Neural progenitor cell (in vitro differentiated cells): Measurements from ENCODE around the gene TLR5. TPM values are rescaled to one million over a fixed set of nuclear protein-coding genes. Genes with fewer than 3 reads are reported as not detected.

Experiments used
- DNase-seq: peaks from one replicate; pipeline ENCODE4 v3.0.0-alpha.2; 2016; ENCODE audit warnings: low spot score
- H2AFZ ChIP-seq: fragments of 200-600 bp; sonication (generic); replicated peaks from 2 replicates; pipeline ENCODE4 v1.6.1; 2016; ENCODE audit warnings: antibody characterized with exemption
- H3F3A ChIP-seq: fragments of 200-600 bp; sonication (generic); 2 replicates; pipeline ENCODE4 v1.6.1; 2016; ENCODE audit warnings: antibody characterized with exemption, low read depth
- H3K27ac ChIP-seq: fragments of 200-600 bp; sonication (generic); 2 replicates; pipeline ENCODE4 v1.5.1; 2016; ENCODE audit warnings: mild to moderate bottlenecking
- H3K27me3 ChIP-seq: fragments of 200-600 bp; sonication (generic); 2 replicates; pipeline ENCODE4 v1.6.1; 2016; ENCODE audit warnings: mild to moderate bottlenecking, moderate library complexity
- H3K36me3 ChIP-seq: fragments of 200-600 bp; sonication (generic); 2 replicates; pipeline ENCODE4 v1.5.1; 2016
- H3K4me1 ChIP-seq: fragments of 200-600 bp; sonication (generic); 2 replicates; pipeline ENCODE4 v1.6.1; 2016; ENCODE audit warnings: mixed run types
- H3K4me2 ChIP-seq: fragments of 200-600 bp; sonication (generic); 2 replicates; pipeline ENCODE4 v1.6.1; 2016
- H3K4me3 ChIP-seq: fragments of 200-600 bp; sonication (generic); 2 replicates; pipeline ENCODE4 v1.5.1; 2016
- H3K79me2 ChIP-seq: fragments of 200-600 bp; sonication (generic); 2 replicates; pipeline ENCODE4 v1.6.1; 2016; ENCODE audit warnings: low read depth
- H3K9ac ChIP-seq: fragments of 200-600 bp; sonication (generic); 2 replicates; pipeline ENCODE4 v1.6.1; 2016
- H3K9me3 ChIP-seq: fragments of 200-600 bp; sonication (generic); 2 replicates; pipeline ENCODE4 v1.5.1; 2016; ENCODE audit warnings: low read depth
- H4K20me1 ChIP-seq: fragments of 200-600 bp; sonication (generic); 2 replicates; pipeline ENCODE4 v1.6.1; 2016; ENCODE audit warnings: low read depth
- H3K27ac Mint-ChIP-seq: 3 replicates; pipeline ENCODE4 v1.8.0; 2021; ENCODE audit warnings: mixed read lengths
- H3K27me3 Mint-ChIP-seq: 2 replicates; pipeline ENCODE4 v1.8.0; 2022; ENCODE audit warnings: low read depth, mild to moderate bottlenecking, inconsistent platforms, moderate library complexity, mixed read lengths; ENCODE audit not compliant: insufficient read depth
- H3K36me3 Mint-ChIP-seq: 3 replicates; pipeline ENCODE4 v1.8.0; 2021; ENCODE audit warnings: mixed read lengths
- H3K4me1 Mint-ChIP-seq: 3 replicates; pipeline ENCODE4 v1.8.0; 2021; ENCODE audit warnings: mixed read lengths
- H3K4me3 Mint-ChIP-seq: 3 replicates; pipeline ENCODE4 v1.8.0; 2021; ENCODE audit warnings: mild to moderate bottlenecking, moderate library complexity, mixed read lengths
- H3K9me3 Mint-ChIP-seq: 3 replicates; pipeline ENCODE4 v1.8.0; 2020; ENCODE audit warnings: mixed read lengths
- CTCF ChIP-seq: fragments of 200-600 bp; sonication (generic); IDR thresholded peaks from 2 replicates; pipeline ENCODE4 v1.5.1; 2017; ENCODE audit warnings: antibody characterized with exemption, mild to moderate bottlenecking
- EZH2 ChIP-seq: fragments of 200-600 bp; sonication (generic); IDR thresholded peaks from 2 replicates; pipeline ENCODE4 v1.6.1; 2017; ENCODE audit warnings: antibody characterized with exemption, mild to moderate bottlenecking, moderate library complexity
- EZH2phosphoT487 ChIP-seq: fragments of 200-600 bp; sonication (generic); IDR thresholded peaks from 2 replicates; pipeline ENCODE4 v1.6.1; 2017; ENCODE audit warnings: antibody characterized with exemption
- total RNA-seq: library from RNA; depleted of rRNA; stranded (reverse); fragments of >200 nt; gene quantifications from 2 replicates; pipeline ENCODE4 v1.2.3, GENCODE V29; 2015; ENCODE audit warnings: low replicate concordance

Gene TLR5
- total RNA-seq, 1 donor from 2014 or later = 0.30 TPM

- Histone ChIP-seq H3K4me3 (no peak overlapping the region), H3F3A (peaks cover 20% of the 10 kb centered on the region), H3K4me2 (no peak overlapping the region), H3K9ac (no peak overlapping the region), H3K79me2 (no peaks in the 10 kb centered on the region), H3K36me3 (no peaks in the 10 kb centered on the region), H4K20me1 (no peaks in the 10 kb centered on the region), H3K27ac (no peak overlapping the region), H3K9me3 (no peaks in the 10 kb centered on the region), H3K4me1 (peaks cover 3% of the 10 kb centered on the region), H3K27me3 (peaks cover 18% of the 10 kb centered on the region), H2AFZ (no peak overlapping the region)
- TF ChIP-seq CTCF (no peak), EZH2 (no peak), EZH2phosphoT487 (no peak)
- Mint-ChIP-seq H3K4me3 (no peak overlapping the region), H3K27ac (no peak overlapping the region), H3K4me1 (peaks cover 9% of the 10 kb centered on the region), H3K36me3 (no peaks in the 10 kb centered on the region), H3K27me3 (peaks cover 7% of the 10 kb centered on the region), H3K9me3 (peaks cover 11% of the 10 kb centered on the region)
- DNase-seq = no peak
Observed at GRCh38 chr1:223146745-223147144, 3.7 kb upstream of the TLR5 start.

- Histone ChIP-seq H3K4me3 (no peak overlapping the region), H3K9me3 (no peaks in the 10 kb centered on the region), H3K79me2 (no peaks in the 10 kb centered on the region), H3K36me3 (no peaks in the 10 kb centered on the region), H3K27me3 (peaks cover 18% of the 10 kb centered on the region), H3K27ac (no peak overlapping the region), H2AFZ (no peak overlapping the region), H3K9ac (no peak overlapping the region), H4K20me1 (no peaks in the 10 kb centered on the region), H3F3A (peaks cover 20% of the 10 kb centered on the region), H3K4me2 (no peak overlapping the region), H3K4me1 (peaks cover 3% of the 10 kb centered on the region)
- peaks cover 11% of the 10 kb centered on the region for H3K9me3 Mint-ChIP-seq
- peaks cover 9% of the 10 kb centered on the region for H3K4me1 Mint-ChIP-seq
- H3K4me3 Mint-ChIP-seq = no peak overlapping the region
- DNase-seq = no peak
- peaks cover 5% of the 10 kb centered on the region for H3K27me3 Mint-ChIP-seq
- H3K27ac Mint-ChIP-seq = no peak overlapping the region
- no peaks in the 10 kb centered on the region for H3K36me3 Mint-ChIP-seq
- TF ChIP-seq CTCF = no peak
- TF ChIP-seq EZH2phosphoT487 = no peak
- TF ChIP-seq EZH2 = no peak
Observed at GRCh38 chr1:223144914-223145313, 1.9 kb upstream of the TLR5 start.

GRCh38 chr1:223144431-223144830, 1.4 kb upstream of the TLR5 start:
- peaks cover 18% of the 10 kb centered on the region for H3K27me3 ChIP-seq
- H3F3A ChIP-seq = peaks cover 20% of the 10 kb centered on the region
- Mint-ChIP-seq H3K27me3 (peaks cover 5% of the 10 kb centered on the region), H3K9me3 (peaks cover 11% of the 10 kb centered on the region), H3K27ac (no peak overlapping the region), H3K36me3 (no peaks in the 10 kb centered on the region), H3K4me3 (peak overlapping the region; percentile 10), H3K4me1 (peaks cover 9% of the 10 kb centered on the region)
- peaks cover 3% of the 10 kb centered on the region for H3K4me1 ChIP-seq
- no peak overlapping the region for H3K9ac ChIP-seq
- no peaks in the 10 kb centered on the region for H3K9me3 ChIP-seq
- H3K4me3 ChIP-seq = no peak overlapping the region
- H2AFZ ChIP-seq = no peak overlapping the region
- no peak overlapping the region for H3K27ac ChIP-seq
- no peaks in the 10 kb centered on the region for H4K20me1 ChIP-seq
- DNase-seq = no peak
- H3K36me3 ChIP-seq = no peaks in the 10 kb centered on the region
- H3K4me2 ChIP-seq = no peak overlapping the region
- H3K79me2 ChIP-seq = no peaks in the 10 kb centered on the region
- TF ChIP-seq EZH2 = no peak
- TF ChIP-seq EZH2phosphoT487 = no peak
- TF ChIP-seq CTCF = no peak
